HG03442 (cell line): ENCODE data around the gene NAP1L3.

Source experiments
- ATAC-seq: cut with Tn5 transposase; IDR thresholded peaks from one replicate; pipeline ENCODE4 v1.9.1; 2021; ENCODE audit warnings: mild to moderate bottlenecking, moderate library complexity; ENCODE audit not compliant: unreplicated experiment

Gene NAP1L3, protein sequence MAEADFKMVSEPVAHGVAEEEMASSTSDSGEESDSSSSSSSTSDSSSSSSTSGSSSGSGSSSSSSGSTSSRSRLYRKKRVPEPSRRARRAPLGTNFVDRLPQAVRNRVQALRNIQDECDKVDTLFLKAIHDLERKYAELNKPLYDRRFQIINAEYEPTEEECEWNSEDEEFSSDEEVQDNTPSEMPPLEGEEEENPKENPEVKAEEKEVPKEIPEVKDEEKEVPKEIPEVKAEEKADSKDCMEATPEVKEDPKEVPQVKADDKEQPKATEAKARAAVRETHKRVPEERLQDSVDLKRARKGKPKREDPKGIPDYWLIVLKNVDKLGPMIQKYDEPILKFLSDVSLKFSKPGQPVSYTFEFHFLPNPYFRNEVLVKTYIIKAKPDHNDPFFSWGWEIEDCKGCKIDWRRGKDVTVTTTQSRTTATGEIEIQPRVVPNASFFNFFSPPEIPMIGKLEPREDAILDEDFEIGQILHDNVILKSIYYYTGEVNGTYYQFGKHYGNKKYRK

DNA sequence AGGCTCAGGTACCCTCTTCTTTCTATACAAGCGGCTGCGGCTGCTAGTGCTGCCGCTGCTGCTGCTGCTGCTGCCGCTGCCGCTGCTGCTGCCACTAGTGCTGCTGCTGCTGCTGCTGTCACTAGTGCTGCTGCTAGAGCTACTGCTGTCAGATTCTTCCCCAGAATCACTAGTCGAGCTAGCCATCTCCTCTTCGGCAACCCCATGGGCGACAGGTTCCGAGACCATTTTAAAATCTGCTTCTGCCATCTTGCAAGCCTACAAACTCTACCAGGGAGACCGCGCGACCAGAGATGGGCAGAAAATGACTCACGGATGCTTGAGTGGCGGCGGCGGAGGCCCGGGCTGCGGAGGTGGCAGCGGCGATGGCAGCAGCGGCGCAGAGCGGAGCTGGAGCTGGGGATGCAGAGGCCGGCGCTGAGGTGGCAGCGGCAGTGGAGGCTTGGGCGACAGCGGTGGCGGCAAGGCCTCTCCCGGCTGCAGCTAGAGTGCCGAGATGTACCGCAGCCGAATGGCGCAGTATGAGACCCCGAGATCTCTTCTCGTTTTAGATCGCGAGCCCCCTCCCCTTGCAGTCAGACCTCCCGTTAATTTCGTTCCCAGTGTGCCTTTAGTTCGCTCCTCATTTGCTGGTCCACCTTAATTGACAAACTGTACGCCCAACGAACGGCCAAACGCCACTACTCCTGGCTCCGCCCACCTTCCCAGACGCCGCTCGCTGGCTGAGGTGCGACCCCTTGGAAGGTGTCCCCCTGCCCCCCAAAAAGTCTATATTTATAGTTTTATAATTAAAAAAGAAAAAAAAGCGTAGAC, at the start of gene NAP1L3:
Gene NAP1L3, minus strand, starts transcription at position 523 of the 813 bp plus-strand sequence. Its CDS starts 274 bp downstream, at position 249.
- peak; percentile 71 for ATAC-seq

DNA sequence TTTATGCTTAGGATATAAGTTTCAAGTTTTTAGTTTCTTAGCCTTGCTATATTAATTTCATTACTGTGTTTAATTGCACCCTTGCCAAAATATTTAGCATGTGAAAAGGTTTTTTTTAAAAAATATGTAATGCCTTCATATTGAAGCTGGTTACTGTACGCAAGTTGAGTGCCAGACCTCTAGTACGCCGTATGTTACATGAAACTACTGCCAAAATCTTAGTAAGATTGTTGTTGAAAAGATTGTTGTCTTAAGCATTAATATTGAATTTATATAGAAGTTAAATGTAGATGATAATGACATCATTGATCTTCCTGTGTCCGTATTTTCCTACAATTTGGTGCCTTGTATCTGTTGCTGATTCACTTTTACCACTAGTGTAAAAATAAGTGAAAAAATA, 37.7 kb upstream of the NAP1L3 start:
- no peak for ATAC-seq

DNA sequence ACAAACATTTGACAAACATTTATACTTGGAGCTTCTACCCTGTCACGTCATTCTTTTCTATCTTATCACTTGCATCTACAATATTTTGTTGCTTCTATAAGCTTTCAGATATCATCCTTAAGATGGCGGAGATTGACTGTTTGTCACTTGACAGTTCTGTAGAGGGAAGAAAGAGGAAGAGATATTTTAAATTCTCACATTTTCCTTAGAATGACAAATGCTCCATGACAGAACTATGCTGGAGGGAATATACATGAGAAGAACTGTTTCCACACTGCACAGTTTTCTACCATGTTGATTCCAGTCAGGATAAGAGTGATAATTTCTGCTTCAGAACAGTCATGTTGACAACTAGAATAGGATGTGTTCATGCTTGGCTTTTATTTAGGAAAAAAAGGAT, 30.3 kb upstream of the NAP1L3 start:
- ATAC-seq, result no peak

DNA sequence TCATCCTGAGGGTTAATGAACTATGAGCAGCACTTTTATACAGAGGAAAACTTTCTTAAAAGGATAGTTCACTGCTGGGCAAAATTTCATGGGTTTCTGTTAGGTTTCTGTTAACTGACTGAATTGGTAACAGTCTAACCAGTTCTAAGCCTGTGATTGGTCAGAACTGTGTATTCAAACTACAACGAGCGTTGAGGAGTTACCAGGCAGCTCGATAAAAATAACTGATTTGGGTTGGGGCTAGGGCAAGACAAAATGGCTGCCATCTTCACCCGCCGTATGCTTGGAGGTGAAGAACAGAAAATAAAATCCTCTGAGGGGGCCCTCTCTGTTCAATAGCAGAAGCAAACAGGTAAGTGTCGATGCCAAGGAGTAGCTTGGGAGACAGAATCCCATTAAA, 22.6 kb upstream of the NAP1L3 start:
- no peak for ATAC-seq

DNA sequence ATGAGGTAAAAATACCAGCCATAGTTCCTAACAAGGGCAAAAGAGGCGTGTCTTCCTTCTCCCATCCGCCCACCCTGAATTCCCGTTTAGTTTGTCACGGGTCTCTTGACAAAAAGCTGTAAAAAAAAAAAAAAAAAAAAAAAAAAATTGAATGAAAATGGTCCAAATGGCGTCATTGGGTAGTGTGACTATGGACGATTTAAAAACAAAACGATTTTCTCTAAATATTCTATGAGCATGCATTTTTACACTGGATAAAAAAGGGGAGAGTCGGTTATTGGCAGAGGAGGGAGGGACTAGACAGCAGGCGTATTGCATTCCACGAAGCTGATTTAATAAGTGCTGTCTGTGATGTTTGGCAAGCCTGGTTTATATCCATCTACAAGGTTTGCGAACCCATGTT, 492 bp upstream of the NAP1L3 start, which contains the start of gene FAM133A:
Gene FAM133A, plus strand, starts transcription at position 338 of the 403 bp plus-strand sequence. CDS start 35,214 bp downstream, outside the sequence.
- ATAC-seq, result no peak

DNA sequence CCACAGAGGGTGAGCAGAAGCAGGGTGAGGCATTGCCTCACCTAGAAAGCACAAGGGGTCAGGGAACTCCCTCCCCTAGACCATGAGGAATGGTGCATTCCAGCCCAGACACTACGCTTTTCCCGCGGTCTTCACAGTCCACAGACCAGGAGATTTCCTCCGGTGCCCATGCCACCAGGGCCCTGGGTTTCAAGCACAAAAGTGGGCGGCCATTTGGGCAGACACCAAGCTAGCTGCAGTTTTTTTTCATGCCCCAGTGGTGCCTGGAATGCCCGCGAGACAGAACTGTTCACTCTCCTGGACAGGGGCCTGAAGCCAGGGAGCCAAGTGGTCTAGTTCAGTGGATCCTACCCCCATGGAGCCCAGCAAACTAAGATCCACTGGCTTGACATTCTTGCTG, 12.8 kb downstream of the NAP1L3 start:
- no peak for ATAC-seq

DNA sequence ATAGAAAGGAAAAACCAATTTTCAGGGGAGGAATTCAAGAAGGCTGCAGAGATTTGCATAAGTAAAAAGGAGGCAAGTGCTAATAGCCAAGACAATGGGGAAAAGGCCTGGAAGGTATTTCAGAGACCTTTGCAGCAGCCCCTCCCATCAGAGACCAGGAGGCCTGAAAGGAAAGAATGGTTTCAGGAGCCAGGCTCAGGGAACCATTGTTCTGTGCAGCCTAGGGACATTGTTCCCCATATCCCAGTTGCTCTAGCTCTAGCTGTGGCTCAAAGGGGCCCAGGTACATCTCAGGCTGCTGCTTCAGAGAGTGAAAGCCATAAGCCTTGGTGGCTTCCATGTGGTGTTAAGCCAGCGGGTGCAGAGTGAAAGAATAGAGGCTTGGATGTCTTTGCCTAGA, 24.0 kb downstream of the NAP1L3 start:
- no peak for ATAC-seq

DNA sequence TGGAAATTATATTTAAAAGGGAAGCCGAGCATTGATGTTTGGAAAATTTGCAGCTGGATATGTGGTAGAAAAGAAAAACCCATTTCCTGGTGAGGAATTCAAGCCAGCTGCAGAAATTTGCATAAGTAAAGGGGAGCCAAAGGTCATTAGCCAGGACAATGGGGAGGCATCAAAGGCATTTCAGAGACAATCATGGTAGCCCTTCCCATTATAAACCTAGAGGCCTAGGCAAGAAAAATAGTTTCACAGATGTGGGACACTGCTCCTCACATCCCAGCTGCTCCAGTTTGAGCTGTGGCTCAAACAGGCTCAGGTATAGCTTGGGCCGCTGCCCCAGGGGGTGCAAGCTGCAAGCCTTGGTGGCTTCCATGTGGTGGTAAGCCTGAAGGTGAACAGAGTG, 35.8 kb downstream of the NAP1L3 start:
- no peak for ATAC-seq
